GM11168 (cell line): Measurements from ENCODE around the gene SORCS2.

Experiments
- in situ Hi-C: fragments of 300-500 bp; cut with MboI; formaldehyde crosslinking; loops from one replicate; pipeline ENCODE4 v1.12.0; 2022; ENCODE audit warnings: low sequenced_read_pairs; ENCODE audit not compliant: unreplicated experiment

Gene SORCS2

DNA sequence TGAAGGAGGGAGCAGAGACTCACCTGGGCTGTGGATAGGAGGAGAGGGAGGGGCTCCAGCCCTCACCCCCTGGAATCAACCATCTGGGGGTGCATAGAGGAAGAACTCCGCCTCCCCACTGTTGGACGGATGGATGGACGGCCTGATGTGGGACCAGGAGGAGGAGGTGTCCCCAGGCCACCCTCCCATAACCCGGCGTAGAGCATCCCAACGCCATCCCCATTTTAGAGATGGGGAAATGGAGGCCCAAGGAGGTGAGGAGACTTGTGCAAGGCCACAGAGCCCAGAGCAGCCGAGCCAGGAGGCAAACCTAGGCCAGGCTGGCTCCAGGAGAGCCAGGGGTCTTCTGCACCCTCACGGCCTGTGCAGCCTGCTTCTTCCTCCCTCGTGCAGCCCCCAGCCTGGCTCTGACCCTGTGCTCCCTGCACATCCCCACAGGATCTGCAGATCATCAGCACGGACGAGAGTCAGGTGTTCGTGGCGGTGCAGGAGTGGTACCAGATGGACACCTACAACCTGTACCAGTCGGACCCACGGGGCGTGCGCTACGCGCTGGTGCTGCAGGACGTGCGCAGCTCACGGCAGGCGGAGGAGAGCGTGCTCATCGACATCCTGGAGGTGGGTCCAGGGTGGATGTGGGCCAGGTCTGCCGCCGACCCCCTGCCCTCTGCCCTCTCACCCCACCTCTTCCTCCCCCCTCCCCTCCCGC is 483.4 kb downstream of the SORCS2 start:
- in situ Hi-C loops = no loop called here

- in situ Hi-C loops = no loop called here
Measured at GRCh38 chr4:7676398-7676922, 484.1 kb downstream of the SORCS2 start.

GRCh38 chr4:7677086-7677485 is 484.7 kb downstream of the SORCS2 start:
- in situ Hi-C loops = no loop called here

DNA sequence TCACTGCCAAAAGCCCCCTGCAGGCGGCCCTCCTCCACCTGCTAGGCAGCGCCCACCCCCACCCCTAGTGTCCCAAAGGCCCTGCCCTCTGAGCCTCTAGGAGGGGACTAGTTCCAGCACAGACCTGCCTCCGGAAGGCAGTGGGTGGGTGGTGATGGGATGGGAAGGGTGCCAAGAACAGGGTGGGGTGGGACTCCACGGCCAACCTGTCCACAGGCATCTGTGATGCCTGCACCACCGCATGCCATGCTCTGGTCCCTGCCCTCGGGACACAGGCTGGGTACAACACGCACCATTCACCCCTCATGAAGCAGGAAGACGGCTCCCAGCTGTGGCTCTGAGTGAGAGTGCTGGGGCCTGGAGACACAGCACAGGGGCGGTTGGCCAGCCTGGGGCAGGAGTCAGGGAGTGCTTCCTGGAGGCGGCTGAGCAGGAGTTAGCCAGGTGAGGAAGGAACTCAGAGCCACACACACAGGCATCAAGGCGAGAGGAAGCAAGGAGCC is 485.5 kb downstream of the SORCS2 start:
- in situ Hi-C loops = no loop called here

- in situ Hi-C loops = no loop called here
Measured at GRCh38 chr4:7678318-7678852, 486.0 kb downstream of the SORCS2 start.

DNA sequence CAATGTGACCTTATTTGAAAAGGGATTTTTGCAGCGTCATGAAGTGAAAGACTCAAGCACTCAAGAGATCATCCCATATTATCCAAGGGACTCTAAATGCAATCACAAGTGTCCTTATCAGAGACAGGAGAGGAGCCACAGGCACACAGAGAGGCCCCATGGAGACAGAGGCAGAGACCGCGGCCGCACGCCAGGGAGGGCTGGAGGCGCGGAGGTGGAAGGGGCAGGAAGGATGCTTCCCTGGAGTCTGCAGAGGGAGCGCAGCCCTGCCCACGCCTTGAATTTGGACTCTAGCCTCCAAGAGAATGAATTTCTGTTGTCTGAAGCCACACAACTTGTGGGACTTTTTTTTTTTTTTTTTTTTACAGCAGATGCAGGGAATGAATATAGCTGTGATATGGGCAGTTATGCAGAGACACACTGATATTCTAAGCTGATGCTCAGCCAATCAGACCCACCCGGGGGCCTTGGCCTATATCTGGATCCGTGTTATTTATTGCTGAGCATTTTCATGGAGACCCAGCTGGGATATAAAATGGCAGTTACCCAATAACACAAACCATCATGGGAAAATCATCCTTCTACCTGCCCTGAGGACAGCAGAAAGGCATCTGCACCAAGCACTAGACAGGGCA is 487.2 kb downstream of the SORCS2 start:
- in situ Hi-C loops = loop anchor here (10.0 kb wide), 1 partner anchor 615 kb away; no protein-coding TSS in a partner anchor

DNA sequence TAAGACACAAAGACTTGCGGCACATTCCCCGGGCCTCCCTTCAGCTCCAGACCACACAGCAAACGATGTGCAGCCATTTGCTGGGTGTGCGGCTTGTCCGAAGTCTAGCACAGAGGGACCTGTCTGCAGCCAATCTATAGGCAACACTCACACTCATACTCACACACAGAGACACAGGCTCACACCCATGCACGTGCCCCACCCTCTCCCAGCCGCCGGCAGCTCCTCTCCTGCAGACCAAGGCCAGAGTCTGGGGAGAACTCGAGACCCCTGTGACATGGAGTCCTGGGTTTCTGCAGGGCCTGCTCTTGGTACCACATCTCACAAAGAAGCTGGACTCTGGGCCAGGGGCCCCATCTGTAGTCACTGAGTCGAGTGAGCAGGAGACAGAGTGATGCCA is 487.8 kb downstream of the SORCS2 start:
- in situ Hi-C loops = loop anchor here (10.0 kb wide), 1 partner anchor 615 kb away; no protein-coding TSS in a partner anchor

- in situ Hi-C loops = loop anchor here (10.0 kb wide), 1 partner anchor 614 kb away; no protein-coding TSS in a partner anchor
Measured at GRCh38 chr4:7680731-7681130, 488.4 kb downstream of the SORCS2 start.

DNA sequence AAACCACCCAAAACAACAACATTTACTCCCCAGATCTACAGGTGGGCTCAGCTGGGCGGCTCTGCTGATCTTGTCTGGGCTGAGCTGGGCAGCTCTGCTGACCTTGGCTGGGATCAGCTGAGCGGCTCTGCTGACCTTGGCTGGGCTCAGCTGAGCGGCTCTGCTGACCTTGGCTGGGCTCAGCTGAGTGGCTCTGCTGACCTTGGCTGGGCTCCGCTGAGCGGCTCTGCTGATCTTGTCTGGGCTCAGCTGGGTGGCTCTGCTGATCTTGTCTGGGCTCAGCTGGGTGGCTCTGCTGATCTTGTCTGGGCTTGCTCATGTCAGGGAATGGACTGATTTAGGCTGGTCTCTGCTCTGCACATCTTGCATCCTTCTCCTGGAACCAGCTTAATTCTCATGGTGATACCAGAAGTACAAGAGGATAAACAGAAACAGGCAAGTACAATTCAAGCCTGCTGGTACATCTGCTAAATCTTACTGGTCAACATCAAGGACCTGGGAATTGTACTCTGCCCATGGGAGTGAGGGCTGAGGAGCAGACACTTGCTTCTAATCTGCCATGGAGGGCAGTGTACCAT is 490.9 kb downstream of the SORCS2 start:
- in situ Hi-C loops = loop anchor here (10.0 kb wide), 1 partner anchor 612 kb away; no protein-coding TSS in a partner anchor

DNA sequence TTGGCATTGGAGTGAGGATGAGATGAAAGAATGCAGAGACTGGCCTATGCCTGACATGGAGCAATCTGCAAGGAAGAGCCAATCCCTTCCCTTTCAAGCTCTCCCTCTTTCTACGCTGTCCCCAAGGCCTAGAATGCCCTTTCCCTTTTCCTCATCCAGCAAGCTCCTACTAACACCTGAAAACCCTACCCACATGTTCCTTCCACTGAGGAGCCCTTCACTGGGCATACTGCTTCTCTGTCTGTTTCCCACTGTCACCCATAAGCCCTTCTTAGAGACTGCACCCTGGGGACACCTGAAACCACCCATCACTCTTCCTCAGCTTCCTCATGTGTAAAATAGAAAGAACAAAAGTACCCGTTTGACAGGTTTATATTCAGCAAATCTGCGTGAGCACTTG is 492.0 kb downstream of the SORCS2 start:
- in situ Hi-C loops = loop anchor here (10.0 kb wide), 1 partner anchor 611 kb away; no protein-coding TSS in a partner anchor

DNA sequence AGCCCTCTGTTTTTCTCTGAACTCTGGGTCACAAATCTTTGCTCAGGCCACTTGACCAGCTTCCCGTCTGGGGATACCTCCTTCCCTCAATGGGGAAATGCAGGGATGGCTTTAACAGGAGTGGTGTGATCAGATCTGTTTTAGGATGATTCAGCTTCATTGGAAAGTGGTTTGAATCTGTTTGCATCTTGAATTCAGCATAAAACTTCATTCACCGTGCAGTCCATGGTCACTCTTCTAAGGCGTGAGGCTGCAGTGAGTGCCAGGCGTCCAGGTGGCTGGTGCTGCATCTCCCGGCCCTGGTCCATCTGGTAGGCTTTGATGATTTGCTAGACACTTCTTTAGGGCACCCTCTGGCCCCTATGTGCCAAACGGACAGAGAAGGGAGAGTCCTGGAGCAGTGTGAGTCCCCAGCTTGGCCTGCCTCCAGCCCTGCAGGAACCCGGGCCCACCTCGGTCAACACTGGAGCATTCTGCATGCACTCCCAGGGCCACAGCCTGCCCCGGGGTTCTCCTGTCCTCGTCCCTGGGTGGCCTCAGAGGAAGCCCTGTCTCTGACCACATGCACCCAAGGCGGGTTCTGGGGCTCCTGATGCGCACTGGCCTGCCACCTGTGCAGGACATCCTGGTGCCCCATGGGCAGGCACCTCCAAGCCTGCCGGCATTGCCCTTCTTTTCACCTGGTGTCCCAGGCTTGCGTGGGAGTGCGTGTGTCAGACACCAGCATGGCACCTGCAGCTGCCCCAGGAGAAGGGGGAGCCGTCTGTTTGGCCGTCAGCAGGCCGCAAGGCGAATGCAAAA is 493.9 kb downstream of the SORCS2 start:
- in situ Hi-C loops = loop anchor here (10.0 kb wide), 1 partner anchor 609 kb away; no protein-coding TSS in a partner anchor

- in situ Hi-C loops = loop anchor here (10.0 kb wide), 1 partner anchor 608 kb away; no protein-coding TSS in a partner anchor
Measured at GRCh38 chr4:7687006-7687405, 494.7 kb downstream of the SORCS2 start.

- in situ Hi-C loops = loop anchor here (10.0 kb wide), 1 partner anchor 607 kb away; no protein-coding TSS in a partner anchor
Measured at GRCh38 chr4:7687796-7688195, 495.5 kb downstream of the SORCS2 start.

GRCh38 chr4:7689773-7690693 is 497.7 kb downstream of the SORCS2 start:
- in situ Hi-C loops = loop anchor here (10.0 kb wide), 1 partner anchor 605 kb away; no protein-coding TSS in a partner anchor

- in situ Hi-C loops = no loop called here
Measured at GRCh38 chr4:7691061-7691460, 498.7 kb downstream of the SORCS2 start.

DNA sequence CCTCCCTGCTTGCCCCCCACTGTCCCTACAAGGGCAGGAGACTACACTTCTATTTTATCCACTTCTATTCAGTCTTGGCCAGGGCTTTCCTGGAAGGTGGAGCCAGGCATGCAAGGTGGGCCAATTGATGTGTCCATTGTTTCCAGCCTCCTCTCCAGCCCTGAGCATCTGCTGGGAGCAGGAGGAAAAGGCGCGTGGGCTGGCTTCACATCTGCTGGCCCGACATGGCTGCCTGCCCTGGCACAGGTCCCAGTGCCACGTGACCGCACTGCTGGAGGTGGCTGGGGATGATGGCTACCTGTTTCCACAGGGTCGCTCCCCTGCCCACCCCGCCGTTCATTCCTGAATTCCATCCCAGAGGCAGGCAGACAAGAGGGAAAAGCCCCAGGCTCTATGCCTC is 499.6 kb downstream of the SORCS2 start:
- in situ Hi-C loops = no loop called here

DNA sequence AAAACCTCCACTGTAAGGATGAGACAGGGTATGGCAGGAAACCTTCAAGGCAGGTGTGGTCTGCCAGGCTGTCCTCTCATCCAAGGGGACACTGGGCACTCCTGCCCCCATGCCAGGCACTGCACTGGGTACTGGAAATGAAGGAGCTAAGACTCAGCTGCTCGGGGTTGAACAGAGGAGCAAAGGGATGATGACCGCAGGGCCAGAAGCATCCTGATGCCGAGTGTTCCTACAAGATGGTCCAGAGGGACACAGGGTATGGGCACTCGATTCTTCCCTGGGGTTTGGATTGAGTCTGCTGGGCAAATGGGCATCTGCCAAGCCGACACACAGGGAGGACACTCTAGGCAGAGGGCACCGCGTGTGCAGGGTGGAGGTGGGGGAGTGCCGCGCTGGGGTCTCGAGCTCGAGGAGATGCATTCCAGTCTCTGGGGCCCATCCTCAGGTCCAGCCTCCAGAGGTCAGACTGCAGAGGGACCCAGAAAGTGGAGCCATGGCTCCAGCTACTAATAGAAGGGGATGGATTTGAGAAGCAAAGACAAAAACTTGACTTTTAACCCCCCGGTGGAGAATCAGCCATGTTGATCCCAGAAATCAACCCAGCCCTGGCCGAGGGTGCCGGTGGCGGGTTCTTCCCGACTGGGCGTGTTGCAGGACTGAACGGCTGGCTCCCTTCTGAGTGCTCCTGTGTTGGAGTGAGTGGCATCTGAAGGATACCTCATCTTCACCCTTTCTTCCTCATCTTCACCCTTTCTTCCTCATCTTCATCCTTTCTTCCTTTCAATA is 500.3 kb downstream of the SORCS2 start:
- in situ Hi-C loops = no loop called here

GRCh38 chr4:7693237-7693608 is 500.9 kb downstream of the SORCS2 start:
- in situ Hi-C loops = no loop called here
